GM12874 (cell line): ENCODE data around the gene BORCS8.

Experiments used
- TF ChIP-seq, protein P1 (sequence below): IDR thresholded peaks from 2 replicates; pipeline ENCODE4 v1.5.1; 2011; ENCODE audit warnings: low read depth, mild to moderate bottlenecking, control low read depth, low read length, moderate library complexity; ENCODE audit not compliant: insufficient read depth

Gene BORCS8

DNA sequence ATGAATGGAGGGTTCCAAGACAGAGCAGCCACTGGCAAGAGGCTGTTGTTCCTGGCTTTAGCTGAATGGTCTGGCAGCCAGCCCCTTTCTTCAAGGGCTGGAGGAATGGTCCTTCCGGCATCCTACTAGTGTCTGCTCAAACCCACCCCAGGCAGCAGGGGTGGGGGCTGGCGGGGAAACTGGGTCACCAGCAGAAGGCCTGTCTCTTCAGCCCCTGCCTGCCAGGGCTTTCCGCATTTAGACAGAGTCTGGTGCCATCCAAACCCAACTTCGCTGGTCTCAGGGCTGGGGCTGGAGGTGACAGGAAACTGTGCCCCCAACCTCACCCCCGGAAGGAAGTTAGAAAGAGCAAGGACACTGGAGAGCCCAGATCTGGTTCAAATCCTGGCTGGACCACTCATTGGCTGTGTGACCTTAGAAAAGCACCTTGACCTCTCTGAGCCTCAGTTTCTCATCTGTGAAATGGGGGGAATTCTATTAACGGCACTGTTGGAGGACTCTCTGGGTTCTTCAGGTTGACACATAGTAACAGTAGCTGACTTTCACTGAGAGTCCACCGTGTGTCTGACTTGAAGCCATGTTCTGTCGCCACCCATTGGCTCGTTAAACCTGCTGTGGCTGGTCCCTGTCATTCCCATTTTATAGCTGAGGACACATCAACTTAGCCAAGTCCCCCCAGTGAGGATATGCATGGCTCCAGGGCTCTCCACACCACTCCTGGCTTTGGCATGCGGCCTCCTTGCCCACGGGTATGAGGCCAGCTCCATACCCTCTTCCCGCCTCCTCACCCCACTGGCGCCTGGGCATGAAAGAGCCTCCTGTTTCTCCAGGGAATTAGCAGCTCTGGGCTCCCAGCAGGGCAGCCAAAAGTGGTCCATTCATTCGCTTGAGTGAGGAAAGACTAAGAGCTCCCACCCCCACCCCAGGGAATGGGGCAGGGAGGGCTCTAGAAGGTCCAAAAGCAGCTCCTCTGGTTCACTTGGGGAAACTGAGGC, 13.8 kb upstream of the BORCS8 start:
- TF ChIP-seq, protein P1, sequence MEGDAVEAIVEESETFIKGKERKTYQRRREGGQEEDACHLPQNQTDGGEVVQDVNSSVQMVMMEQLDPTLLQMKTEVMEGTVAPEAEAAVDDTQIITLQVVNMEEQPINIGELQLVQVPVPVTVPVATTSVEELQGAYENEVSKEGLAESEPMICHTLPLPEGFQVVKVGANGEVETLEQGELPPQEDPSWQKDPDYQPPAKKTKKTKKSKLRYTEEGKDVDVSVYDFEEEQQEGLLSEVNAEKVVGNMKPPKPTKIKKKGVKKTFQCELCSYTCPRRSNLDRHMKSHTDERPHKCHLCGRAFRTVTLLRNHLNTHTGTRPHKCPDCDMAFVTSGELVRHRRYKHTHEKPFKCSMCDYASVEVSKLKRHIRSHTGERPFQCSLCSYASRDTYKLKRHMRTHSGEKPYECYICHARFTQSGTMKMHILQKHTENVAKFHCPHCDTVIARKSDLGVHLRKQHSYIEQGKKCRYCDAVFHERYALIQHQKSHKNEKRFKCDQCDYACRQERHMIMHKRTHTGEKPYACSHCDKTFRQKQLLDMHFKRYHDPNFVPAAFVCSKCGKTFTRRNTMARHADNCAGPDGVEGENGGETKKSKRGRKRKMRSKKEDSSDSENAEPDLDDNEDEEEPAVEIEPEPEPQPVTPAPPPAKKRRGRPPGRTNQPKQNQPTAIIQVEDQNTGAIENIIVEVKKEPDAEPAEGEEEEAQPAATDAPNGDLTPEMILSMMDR, result no peak

DNA sequence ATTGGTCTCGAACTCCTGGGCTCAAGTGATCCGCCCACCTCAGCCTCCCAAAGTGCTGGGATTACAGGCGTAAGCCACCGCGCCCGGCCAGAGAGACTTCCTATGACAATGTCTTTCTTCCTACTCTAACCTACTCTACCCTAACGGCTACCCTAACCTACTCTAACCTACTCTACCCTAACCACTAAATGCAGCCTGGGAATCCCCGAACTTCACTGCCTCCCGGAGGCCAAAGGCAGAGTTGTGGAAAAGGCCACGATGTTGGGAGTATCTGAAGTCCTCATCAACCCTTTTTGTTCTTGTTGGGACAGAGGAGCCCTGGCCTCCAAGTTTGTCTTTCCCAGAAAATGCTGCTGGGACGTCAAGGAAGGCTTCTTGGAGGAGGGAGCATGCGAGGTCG, 12.2 kb upstream of the BORCS8 start:
- TF ChIP-seq, protein P1, result no peak

DNA sequence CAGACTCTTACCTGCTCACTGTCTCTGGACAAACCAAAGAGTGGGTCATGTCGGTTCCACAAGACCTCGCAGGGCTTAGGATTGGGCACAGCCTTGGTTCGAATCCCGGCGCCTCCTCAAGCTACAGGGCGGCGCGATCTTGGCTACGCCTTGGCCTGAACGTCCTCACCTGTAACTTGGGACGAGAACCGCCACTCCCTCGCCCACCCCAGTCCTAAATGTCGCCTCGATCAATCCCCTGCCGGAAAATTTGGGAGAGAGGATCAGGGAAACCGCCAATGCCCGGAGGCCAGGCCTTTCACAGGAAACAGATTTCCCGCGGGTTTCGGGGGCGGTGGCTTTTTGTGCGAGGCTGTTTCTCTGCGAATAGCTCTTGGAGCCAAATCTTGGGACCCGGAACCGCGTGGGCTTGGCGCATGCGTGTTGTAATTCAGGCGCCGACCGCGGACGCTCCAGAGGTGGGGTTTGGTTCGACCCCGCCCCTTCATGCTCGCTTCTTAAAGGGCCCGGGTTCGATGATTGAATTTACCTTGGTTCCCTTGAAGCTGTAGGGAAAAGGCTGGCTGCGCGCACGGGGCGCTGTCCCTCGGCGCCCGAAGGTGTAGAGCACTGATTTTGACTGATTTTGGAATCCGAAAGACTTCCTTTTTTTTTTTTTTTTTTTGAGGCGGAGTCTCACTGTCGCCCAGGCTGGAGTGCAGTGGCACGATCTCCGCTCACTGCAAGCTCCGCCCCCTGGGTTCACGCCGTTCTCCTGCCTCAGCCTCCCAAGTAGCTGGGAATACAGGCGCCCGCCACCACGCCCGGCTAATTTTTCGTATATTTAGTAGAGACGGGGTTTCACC, 11.3 kb upstream of the BORCS8 start, which contains the start of gene NR2C2AP:
NR2C2AP (minus strand) TSS at position 403 of the 845 bp plus-strand sequence; CDS start at position 49, 354 bp downstream.
- TF ChIP-seq, protein P1, result no peak

DNA sequence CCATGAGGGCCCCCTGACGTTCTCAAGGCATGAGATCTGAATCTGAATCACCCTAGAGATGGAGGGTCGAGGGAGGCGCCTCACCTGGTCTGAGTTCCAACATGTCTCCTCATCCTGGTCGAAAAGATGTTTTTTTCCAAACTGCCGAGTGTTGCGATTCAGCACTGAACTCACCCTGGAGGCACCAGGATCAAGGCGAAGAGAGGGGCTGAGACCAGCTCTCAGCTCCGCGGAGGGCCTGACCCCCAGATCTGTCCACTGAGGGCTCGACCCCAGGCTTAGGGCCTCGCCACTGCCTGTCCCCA, 10.7 kb upstream of the BORCS8 start:
- TF ChIP-seq, protein P1, result no peak

DNA sequence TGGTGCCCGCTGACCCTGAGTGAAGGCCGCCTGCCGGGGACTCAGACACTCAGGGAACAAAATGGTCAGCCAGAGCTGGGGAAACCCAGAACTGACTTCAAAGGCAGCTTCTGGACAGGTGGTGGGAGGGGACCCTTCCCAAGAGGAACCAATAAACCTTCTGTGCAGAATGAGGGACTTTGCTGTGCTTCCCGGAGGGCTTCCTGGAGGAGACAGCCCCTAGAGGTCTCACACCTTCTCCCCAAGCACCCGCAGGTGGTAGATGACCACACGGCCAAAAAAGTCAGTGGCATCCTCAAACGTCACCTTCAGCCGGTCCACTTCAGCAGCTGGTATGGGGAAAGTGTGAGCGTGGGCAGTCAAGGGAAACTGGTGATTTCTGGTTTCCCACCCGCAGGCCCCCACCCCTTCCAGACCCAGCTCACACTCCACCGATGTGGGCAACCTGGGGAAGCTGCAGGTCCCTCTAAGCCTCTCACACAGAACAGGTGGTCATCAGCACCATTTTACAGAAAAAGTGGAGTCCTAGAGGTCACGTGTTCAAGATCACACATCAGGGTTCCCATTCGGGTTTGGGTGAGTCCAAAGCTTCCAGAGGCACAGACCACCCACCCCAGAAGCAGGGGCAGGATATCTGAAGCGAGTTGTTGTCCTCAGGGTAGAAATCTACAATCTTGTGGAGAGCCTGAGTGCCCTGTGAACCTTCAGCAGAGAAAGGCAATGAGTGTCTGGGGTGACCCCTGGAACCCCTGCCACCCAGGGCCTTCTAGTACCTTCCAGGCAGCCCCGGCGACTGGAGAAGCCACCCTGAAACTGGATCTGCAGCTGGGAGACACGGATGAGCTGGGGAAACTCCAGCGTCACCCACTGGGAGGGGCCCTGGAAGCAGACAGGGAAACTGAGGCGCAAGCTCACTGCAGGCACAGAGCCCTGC, 10.0 kb upstream of the BORCS8 start:
- TF ChIP-seq, protein P1, result no peak

DNA sequence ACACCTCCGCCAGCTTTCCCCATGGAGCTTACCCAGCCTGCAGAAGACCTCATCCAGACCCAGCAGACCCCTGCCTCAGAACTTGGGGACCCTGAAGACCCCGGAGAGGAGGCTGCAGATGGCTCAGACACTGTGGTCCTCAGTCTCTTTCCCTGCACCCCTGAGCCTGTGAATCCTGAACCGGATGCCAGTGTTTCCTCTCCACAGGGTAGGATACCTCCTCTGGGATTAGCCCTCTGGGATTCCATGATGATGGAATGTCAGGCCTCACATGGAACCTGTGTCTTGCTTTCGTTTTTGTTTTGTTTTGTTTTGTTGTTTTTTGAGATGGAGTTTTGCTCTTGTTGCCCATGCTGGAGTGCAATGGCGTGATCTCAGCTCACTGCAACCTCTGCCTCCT, 2.0 kb upstream of the BORCS8 start:
- TF ChIP-seq, protein P1, result no peak
